CMK (cell line): ENCODE data around the gene ACY1.

Experiments used
- DNase-seq: peaks from one replicate; pipeline ENCODE4 v3.0.0-alpha.2; 2010; ENCODE audit warnings: low read depth

The ACY1 gene

GRCh38 chr3:51945926-51946705 is 37.2 kb upstream of the ACY1 start:
- DNase-seq = no peak

- no peak for DNase-seq
These were observed 36.5 kb upstream of the ACY1 start for GRCh38 chr3:51946796-51947195.

GRCh38 chr3:51947215-51947900 is 36.0 kb upstream of the ACY1 start:
- no peak for DNase-seq

- DNase-seq = no peak
These were observed 35.2 kb upstream of the ACY1 start for GRCh38 chr3:51948016-51948580.

GRCh38 chr3:51949121-51949520 is 34.2 kb upstream of the ACY1 start:
- no peak for DNase-seq

GRCh38 chr3:51950899-51951298 is 32.4 kb upstream of the ACY1 start:
- no peak for DNase-seq

GRCh38 chr3:51953445-51953844 is 29.9 kb upstream of the ACY1 start:
- no peak for DNase-seq

- no peak for DNase-seq
These were observed 29.2 kb upstream of the ACY1 start for GRCh38 chr3:51954105-51954504.

- no peak for DNase-seq
These were observed 28.6 kb upstream of the ACY1 start for GRCh38 chr3:51954713-51955112.

GRCh38 chr3:51955175-51955892 is 28.0 kb upstream of the ACY1 start, which contains the start of gene GPR62:
TSS of gene GPR62 (plus strand) at chr3:51955381. CDS start at chr3:51955653, 272 bp downstream.
- no peak for DNase-seq

- no peak for DNase-seq
These were observed 27.2 kb upstream of the ACY1 start for GRCh38 chr3:51955893-51956770.

GRCh38 chr3:51957520-51958205 is 25.7 kb upstream of the ACY1 start:
- no peak for DNase-seq

GRCh38 chr3:51958603-51959521 is 24.5 kb upstream of the ACY1 start:
- no peak for DNase-seq

- no peak for DNase-seq
These were observed 23.7 kb upstream of the ACY1 start for GRCh38 chr3:51959651-51960050.

GRCh38 chr3:51960386-51960785 is 22.9 kb upstream of the ACY1 start:
- no peak for DNase-seq

GRCh38 chr3:51961011-51961410 is 22.3 kb upstream of the ACY1 start:
- DNase-seq = no peak

- no peak for DNase-seq
These were observed 21.4 kb upstream of the ACY1 start for GRCh38 chr3:51961602-51962569.

- no peak for DNase-seq
These were observed 20.3 kb upstream of the ACY1 start for GRCh38 chr3:51962854-51963530.
